Gastroesophageal sphincter (tissue), 4 donors: ENCODE measurements around the gene TGM3. TPM values are rescaled to one million over a fixed set of nuclear protein-coding genes. Genes with fewer than 3 reads are reported as not detected.

Experiments used
- ATAC-seq: fragments of 150-250 bp; one replicate; pipeline ENCODE4 v1.9.1; 2016; ENCODE audit warnings: mild to moderate bottlenecking, moderate library complexity
- H3K27ac ChIP-seq, 4 donors: fragments of 200-600 bp; sonication (generic) in 3 of 4; 1 replicate in 3 of 4; 2 replicates in 1 of 4; pipeline ENCODE4 v1.5.1; 2016 to 2019
- H3K27me3 ChIP-seq: fragments of 200-600 bp; sonication (generic); one replicate; pipeline ENCODE4 v1.5.1; 2019
- H3K36me3 ChIP-seq, 2 donors: fragments of 200-600 bp; sonication (generic); one replicate each; pipeline ENCODE4 v1.5.1; 2019; ENCODE audit warnings: control low read depth in 1 of 2
- H3K4me1 ChIP-seq, 3 donors: fragments of 200-600 bp; sonication (generic); 1 replicate in 2 of 3; 2 replicates in 1 of 3; pipeline ENCODE4 v1.5.1; 2016 to 2019; ENCODE audit warnings: control low read depth in 2 of 3
- H3K4me3 ChIP-seq, 2 donors: fragments of 200-600 bp; sonication (generic); one replicate each; pipeline ENCODE4 v1.5.1; 2019; ENCODE audit warnings: mild to moderate bottlenecking in 1 of 2, moderate library complexity in 1 of 2
- H3K9me3 ChIP-seq, 3 donors: fragments of 200-600 bp; sonication (generic); one replicate each; pipeline ENCODE4 v1.5.1; 2017 to 2019; ENCODE audit warnings: control low read depth in 2 of 3
- CTCF ChIP-seq, 4 experiments: fragments of 200-600 bp in 2 of 4; fragments of 450-650 bp in 2 of 4; sonication (generic) in 1 of 4; IDR thresholded peaks; one replicate each; pipeline ENCODE4 v1.5.1; 2017 to 2019; ENCODE audit warnings: antibody characterized with exemption in 4 of 4, mild to moderate bottlenecking in 2 of 4, moderate library complexity in 2 of 4
- EP300 ChIP-seq: sonication (generic); formaldehyde crosslinking; IDR thresholded peaks from one replicate; pipeline ENCODE4 v1.6.1; 2017; ENCODE audit warnings: antibody characterized with exemption, mild to moderate bottlenecking
- POLR2A ChIP-seq, 2 donors: fragments of 450-650 bp; IDR thresholded peaks; one replicate each; pipeline ENCODE4 v1.6.1; 2017; ENCODE audit warnings: antibody characterized with exemption in 2 of 2, mild to moderate bottlenecking in 2 of 2, moderate library complexity in 1 of 2
- POLR2AphosphoS5 ChIP-seq: sonication (generic); formaldehyde crosslinking; IDR thresholded peaks from one replicate; pipeline ENCODE4 v1.6.1; 2017; ENCODE audit warnings: antibody characterized with exemption
- WGBS, 2 donors: methylation state at CpG; one replicate each; pipeline ENCODE4 v1.1.5; 2018; ENCODE audit warnings: low coverage in 1 of 2; 5-methylcytosine and 5-hydroxymethylcytosine counted together
- total RNA-seq, 4 donors: library from RNA; depleted of rRNA; stranded (reverse); fragments of >200 nt; gene quantifications; one replicate each; pipeline ENCODE4 v1.1.0, GENCODE V29; 2016

TGM3 gene
- total RNA-seq, 4 donors from 2014 or later: 1.1 to 46.7 (median 4.1) TPM

DNA sequence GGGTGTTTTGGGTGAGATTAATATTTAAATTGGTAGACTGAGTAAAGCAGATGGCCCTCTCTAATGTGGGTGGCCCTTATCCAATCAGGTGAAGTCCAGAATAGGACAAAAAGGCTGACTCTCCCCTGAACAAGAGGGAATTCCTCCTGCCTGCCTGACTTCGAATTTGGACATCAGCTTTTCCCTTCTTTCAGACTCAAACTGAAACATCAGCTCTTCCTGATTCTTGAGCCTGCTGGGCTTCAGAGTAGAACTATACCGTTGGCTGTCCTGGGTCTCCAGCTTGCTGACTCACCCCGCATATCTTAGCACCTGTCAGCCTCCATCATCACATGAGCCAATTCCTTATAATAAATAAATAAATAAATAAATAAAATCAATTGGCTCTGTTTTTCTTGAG, 69.9 kb downstream of the TGM3 start:
- no peak for TF ChIP-seq POLR2A (IDR thresholded peaks at IDR 0.05)
- TF ChIP-seq POLR2AphosphoS5: no peak
- no peak for TF ChIP-seq EP300
- TF ChIP-seq CTCF (IDR thresholded peaks at IDR 0.05): no peak
- Histone ChIP-seq H3K36me3 (no peaks in the 10 kb centered on the region), H3K27me3 (peaks cover 4% of the 10 kb centered on the region), H3K27ac (no peak overlapping the region), H3K9me3 (peaks cover 0 to 24% (median 0%) of the 10 kb centered on the region in 3 donors), H3K4me1 (no peaks in the 10 kb centered on the region), H3K4me3 (no peak overlapping the region)
- 55 to 80% methylated on average over 3 of the region's 3 CpGs for WGBS, 2 donors
- no peak for ATAC-seq

DNA sequence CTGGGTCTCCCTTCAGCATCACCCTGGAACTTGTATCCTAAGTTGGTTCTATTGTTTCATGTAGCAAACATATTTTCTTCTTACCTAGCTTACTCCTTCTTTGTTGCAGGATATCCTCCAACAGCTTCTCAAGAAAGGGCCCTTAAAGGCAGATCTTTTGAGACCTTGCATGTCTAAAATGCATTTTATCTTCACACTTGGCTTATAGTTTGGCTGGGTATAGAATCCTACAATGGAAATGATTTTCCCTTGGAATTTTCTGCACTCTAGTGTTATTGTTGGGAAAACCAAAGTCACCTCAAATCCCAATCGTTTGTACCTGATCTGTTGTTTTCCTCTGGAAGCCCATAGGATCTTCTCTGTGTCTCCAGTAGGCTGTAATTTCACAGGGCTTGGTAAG, 72.8 kb downstream of the TGM3 start:
- no peaks in the 10 kb centered on the region for H3K4me1 ChIP-seq
- 22 to 50% methylated on average over 1 of the region's 1 CpG for WGBS, 2 donors
- H3K27ac ChIP-seq: no peak overlapping the region
- no peak for ATAC-seq
- H3K36me3 ChIP-seq: no peaks in the 10 kb centered on the region
- TF ChIP-seq CTCF (IDR thresholded peaks at IDR 0.05) (no peak), POLR2A (IDR thresholded peaks at IDR 0.05) (no peak), POLR2AphosphoS5 (no peak)
- H3K4me3 ChIP-seq: no peak overlapping the region
- H3K27me3 ChIP-seq: peaks cover 20% of the 10 kb centered on the region
- H3K9me3 ChIP-seq: peaks cover 0 to 6% (median 0%) of the 10 kb centered on the region in 3 donors

DNA sequence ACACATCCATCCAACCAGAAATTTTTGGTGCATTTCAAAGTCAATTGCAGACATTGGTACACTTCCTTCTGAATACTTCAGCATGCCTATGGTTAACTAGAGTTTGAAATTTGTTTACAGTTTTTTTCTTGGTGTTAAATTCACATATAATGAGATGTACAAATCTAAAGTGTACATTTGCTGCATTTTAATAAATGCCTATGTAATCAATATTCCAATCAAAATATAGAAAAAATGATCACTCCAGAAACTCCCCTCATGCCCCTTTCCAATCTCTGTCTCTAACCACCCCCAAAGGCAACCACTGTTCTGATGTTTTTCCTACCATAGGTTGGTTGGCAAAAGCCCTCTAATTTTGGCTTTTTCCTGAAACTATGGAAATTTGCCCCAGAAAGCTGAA, 77.3 kb downstream of the TGM3 start:
- H3K36me3 ChIP-seq: no peaks in the 10 kb centered on the region
- TF ChIP-seq POLR2AphosphoS5: no peak
- no peak for TF ChIP-seq EP300
- TF ChIP-seq CTCF (IDR thresholded peaks at IDR 0.05): no peak
- no peak for TF ChIP-seq POLR2A (IDR thresholded peaks at IDR 0.05)

GRCh38 chr20:2374346-2375125, 78.7 kb downstream of the TGM3 start:
- Histone ChIP-seq H3K27me3 (peaks cover 32% of the 10 kb centered on the region), H3K4me3 (no peak overlapping the region), H3K36me3 (no peaks in the 10 kb centered on the region), H3K4me1 (no peaks in the 10 kb centered on the region), H3K9me3 (no peaks in the 10 kb centered on the region), H3K27ac (no peak overlapping the region)
- 78 to 80% methylated on average over 1 to 6 of the region's 9 CpGs for WGBS, 2 donors
- no peak for ATAC-seq
- TF ChIP-seq EP300: no peak
- no peak for TF ChIP-seq POLR2A (IDR thresholded peaks at IDR 0.05)
- no peak for TF ChIP-seq POLR2AphosphoS5
- TF ChIP-seq CTCF (IDR thresholded peaks at IDR 0.05): no peak

More for the DNA sequence above, 77.3 kb downstream of the TGM3 start:
- H3K4me1 ChIP-seq: no peaks in the 10 kb centered on the region
- peaks cover 32% of the 10 kb centered on the region for H3K27me3 ChIP-seq
- H3K9me3 ChIP-seq: peaks cover 0 to 6% (median 0%) of the 10 kb centered on the region in 3 donors
- H3K4me3 ChIP-seq: no peak overlapping the region
- ATAC-seq: no peak
- no peak overlapping the region for H3K27ac ChIP-seq

DNA sequence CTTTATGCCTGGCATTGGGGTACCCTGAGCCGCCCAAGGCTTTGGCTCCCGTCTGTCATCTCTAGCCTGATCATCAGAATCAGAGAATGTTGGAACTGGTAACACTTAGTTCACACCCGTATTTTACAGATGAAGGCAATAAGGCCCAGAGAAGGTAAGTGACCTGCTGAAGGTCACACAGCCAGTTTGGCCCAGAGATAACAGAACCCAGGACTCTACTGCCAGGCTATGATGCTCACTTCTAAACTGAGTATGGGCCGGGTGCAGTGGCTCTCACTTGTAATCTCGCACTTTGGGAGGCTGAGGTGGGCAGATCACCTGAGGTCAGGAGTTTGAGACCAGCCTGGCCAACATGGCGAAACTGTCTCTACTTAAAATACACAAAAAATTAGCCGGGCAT, 83.1 kb downstream of the TGM3 start:
- 91 to 97% methylated on average over 3 to 4 of the region's 7 CpGs for WGBS, 2 donors
- no peak for ATAC-seq
- TF ChIP-seq POLR2A (IDR thresholded peaks at IDR 0.05) (no peak), CTCF (IDR thresholded peaks at IDR 0.05) (no peak), EP300 (no peak)
- Histone ChIP-seq H3K4me1 (no peaks in the 10 kb centered on the region), H3K36me3 (no peaks in the 10 kb centered on the region), H3K27ac (no peak overlapping the region), H3K27me3 (peaks cover 20% of the 10 kb centered on the region), H3K9me3 (no peaks in the 10 kb centered on the region), H3K4me3 (no peak overlapping the region)
